HG02884 (cell line): Measurements from ENCODE around the gene MYMK.

ENCODE experiments used
- ATAC-seq: cut with Tn5 transposase; IDR thresholded peaks from one replicate; pipeline ENCODE4 v1.9.1; 2021; ENCODE audit warnings: mild to moderate bottlenecking, moderate library complexity; ENCODE audit not compliant: unreplicated experiment

MYMK gene

GRCh38 chr9:133506653-133507038 lies 18.1 kb downstream of the MYMK start:
- no peak for ATAC-seq

DNA sequence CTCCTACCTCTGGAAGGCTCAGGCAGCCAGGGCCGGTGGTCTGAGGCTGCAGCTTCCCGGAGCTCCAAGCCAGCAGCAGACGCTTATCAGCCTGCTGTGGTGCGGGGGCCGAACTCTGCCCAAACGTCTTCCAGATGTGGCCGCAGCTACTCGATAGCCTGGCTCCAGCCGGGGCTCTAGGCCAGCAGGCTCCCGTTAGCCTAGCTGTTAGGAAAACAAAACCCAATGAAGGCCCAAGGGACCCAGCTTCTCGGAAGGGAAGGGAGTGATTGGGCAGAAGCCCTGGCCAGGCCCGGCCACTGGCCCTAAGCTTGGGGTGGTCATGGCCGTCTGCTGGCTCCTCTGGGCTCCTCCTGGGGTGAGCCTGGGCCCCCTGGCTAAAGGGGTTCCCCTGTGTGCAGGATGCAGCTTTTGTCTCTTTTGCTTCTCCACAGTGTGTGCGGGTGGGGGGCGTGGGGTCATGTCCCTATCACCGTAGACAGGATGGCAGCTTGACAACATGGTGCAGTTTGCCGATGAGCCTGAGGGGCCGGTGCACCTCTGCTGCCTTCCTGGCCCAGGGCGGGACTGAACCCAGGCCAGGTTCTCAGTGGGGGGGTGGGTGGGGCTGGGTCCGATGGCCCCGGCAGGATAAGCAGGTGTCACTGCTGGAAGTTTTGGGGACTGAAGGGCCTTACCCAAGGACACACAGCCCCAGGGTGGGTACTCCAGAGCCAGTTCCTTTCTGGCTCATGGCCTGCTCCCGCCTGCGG lies 18.7 kb downstream of the MYMK start:
- ATAC-seq, result no peak

DNA sequence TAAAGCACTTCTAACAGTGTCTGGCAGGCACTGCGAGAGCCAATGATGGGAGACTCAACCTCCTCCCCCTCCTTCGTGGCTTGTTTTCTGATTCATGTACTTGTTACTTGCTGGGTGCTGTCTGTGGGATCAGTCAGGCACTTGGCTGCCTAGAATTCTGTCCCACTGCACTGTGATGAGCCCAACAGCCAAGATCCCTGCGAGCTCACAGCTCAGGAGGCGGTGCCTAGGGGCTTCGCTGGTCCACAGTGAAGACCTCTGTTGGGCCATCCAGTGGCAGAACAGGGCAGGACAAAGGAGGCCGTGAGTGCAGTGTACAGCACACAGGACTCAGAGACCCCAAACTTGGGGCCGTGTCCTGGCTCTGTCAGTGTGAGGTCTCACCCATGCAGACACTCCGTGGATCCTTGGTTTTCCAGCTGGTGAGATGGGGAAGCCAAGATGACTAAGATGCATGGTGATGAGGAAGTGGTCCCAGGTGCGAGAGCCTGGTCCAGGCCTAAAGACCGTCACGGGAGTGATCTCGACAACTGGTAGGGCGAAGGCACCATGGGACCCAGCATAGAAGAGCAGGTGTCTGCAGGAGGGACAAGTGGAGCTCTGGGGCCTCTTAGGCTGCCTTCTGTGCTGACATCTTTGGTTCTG lies 19.5 kb downstream of the MYMK start:
- ATAC-seq, result no peak

DNA sequence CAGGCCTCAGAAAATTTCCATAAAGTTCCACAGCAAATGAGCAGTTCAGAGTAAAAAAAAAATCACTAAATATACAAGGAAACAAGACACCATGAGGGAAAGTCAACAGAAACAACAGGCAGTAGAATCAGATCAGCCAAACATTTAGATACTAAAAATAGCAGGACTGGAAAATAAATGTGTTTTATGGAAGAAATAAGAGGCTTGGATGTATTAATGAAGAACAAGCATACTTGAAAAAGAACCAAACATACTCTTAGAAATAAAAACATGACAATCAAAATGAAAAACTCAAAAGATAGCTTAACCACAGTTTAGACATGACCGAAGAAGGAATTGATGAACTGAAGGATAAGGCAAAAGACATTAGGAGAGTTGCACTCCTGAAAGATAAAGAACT lies 22.6 kb downstream of the MYMK start:
- ATAC-seq, result no peak

- no peak for ATAC-seq
Observed at GRCh38 chr9:133499892-133500270, 24.9 kb downstream of the MYMK start.

GRCh38 chr9:133499132-133499891 lies 25.4 kb downstream of the MYMK start:
- ATAC-seq, result no peak

DNA sequence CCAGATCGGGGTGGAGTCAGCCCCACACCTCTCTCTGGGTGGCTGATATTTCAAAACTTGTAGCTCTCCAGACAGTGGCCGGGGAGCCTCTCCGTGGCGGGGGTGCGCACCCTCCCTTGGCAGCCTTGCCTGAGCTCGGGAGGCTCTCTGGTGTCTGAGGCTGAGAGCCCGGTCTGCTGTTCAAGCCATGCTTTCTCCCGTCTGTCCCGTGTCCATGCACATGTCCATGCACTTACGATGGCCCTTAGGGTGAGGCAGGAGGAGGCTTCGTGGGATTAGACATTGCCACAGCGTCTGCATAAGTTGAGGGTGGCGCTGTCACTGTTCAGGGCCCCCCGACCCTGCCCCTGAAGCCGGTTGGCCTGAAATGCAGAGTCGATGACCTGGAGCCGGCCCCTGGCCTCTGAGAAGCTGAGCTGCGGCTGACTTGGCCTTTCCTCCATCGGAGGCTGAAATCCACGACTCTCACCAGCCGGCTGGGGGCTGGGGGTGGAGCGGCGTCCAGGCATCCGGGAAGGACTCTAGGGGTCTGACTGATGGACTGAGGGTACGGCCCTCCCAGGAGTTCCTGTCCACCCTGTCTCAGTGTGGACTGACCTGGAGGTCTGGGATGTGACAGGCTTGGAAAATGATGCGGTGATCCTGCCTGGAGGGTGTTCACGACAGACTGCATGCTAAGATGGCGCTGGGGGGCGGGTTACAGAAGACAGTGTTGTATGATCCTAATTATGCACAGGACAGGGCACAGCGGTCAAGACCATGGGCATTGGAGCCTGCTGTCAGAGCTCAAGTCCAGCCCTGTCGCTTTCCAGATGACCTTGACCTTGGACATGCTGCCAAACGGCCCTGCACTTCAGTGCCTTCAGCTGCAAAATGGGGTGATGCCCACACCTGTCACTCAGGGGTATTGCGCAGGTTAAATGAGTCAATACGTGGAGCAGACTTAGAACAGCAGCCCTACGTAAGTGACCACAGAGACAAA lies 27.6 kb downstream of the MYMK start:
- no peak for ATAC-seq

GRCh38 chr9:133495327-133496293 lies 29.1 kb downstream of the MYMK start:
- ATAC-seq, result no peak

- ATAC-seq, result no peak
Observed at GRCh38 chr9:133494636-133495326, 30.0 kb downstream of the MYMK start.

GRCh38 chr9:133493845-133494540 lies 30.8 kb downstream of the MYMK start:
- no peak for ATAC-seq

GRCh38 chr9:133493428-133493827 lies 31.3 kb downstream of the MYMK start:
- no peak for ATAC-seq

DNA sequence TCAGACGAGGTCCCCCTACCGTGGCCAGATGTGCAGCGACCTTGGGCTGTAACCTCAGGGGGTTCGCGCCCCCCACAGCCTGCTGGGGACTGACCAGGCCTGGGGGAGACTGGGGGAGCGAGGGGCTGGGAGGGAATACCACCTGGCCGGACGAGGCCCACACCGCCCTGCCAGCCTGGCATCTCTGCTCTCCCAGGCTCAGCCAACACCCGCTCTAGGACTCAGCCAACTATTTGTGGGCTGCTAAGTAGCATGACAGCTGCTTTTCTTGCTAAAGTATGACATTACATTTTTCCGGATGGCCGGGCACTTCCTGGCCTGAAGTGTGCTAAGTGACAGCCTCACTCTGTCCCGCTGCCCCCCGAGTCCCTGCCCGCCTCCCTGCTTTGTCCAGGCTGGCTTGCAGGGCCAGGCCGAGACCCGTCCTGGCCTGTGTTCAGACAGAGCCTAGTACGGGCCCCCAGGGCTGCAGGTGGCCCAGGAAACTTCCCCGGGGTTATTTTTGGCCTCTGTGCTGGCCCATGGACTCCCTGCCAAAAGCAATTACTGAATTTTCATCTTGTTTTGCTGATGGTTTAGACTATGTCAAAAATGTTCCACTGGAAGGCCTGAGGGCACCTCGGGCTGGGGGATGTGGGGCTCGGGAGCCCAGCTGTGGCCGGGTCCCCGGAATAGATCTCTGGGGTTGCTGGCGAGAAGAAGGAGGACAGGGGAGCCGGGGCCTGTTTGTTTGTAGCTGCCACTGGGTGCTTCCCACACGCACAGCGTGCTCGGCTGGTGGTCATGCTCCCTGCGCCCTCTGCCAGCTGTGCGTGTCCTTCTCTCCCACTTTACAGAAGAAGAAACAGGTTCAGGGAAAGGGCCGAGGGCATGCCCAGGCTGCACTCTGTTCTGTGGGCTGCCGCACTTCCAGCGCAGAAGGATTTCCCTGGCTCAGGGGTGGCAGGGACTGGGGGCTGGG lies 32.4 kb downstream of the MYMK start:
- ATAC-seq, result no peak

- no peak for ATAC-seq
Observed at GRCh38 chr9:133491656-133491925, 33.2 kb downstream of the MYMK start.

GRCh38 chr9:133490865-133491655 lies 33.7 kb downstream of the MYMK start:
- ATAC-seq, result no peak

GRCh38 chr9:133490201-133490681 lies 34.5 kb downstream of the MYMK start:
- ATAC-seq, result no peak
